Loucy (cell line): Measurements from ENCODE around the gene PALM3.
A peak's percentile ranks its signal among the peaks of the same experiment; 100 is the strongest.

Source experiments
- H2AFZ ChIP-seq: fragments of 200-600 bp; sonication (generic); 2 replicates; pipeline ENCODE4 v1.6.0; 2016; ENCODE audit warnings: antibody characterized with exemption, mild to moderate bottlenecking, low read length, moderate library complexity
- H3F3A ChIP-seq: fragments of 200-600 bp; 2 replicates; pipeline ENCODE4 v1.6.0; 2016; ENCODE audit warnings: antibody characterized with exemption, low read depth, mild to moderate bottlenecking
- H3K27me3 ChIP-seq: fragments of 200-600 bp; sonication (generic); 2 replicates; pipeline ENCODE4 v1.6.1; 2014; ENCODE audit warnings: low read length, mild to moderate bottlenecking; ENCODE audit not compliant: insufficient read depth, poor library complexity, severe bottlenecking
- H3K36me3 ChIP-seq: fragments of 200-600 bp; sonication (generic); 2 replicates; pipeline ENCODE4 v1.6.1; 2016; ENCODE audit warnings: low read length; ENCODE audit not compliant: insufficient read depth
- H3K4me1 ChIP-seq: fragments of 200-600 bp; sonication (generic); 2 replicates; pipeline ENCODE4 v1.5.1; 2014; ENCODE audit warnings: low read length, mild to moderate bottlenecking; ENCODE audit not compliant: insufficient read depth, poor library complexity, severe bottlenecking
- H3K4me2 ChIP-seq: fragments of 200-600 bp; sonication (generic); 2 replicates; pipeline ENCODE4 v1.6.0; 2014; ENCODE audit warnings: antibody characterized with exemption, low read length, low read depth, mild to moderate bottlenecking; ENCODE audit not compliant: poor library complexity, severe bottlenecking
- H3K4me3 ChIP-seq: fragments of 200-600 bp; sonication (generic); 2 replicates; pipeline ENCODE4 v1.5.1; 2014; ENCODE audit warnings: low read length, mild to moderate bottlenecking, mixed read lengths; ENCODE audit not compliant: poor library complexity, severe bottlenecking
- H3K79me2 ChIP-seq: fragments of 200-600 bp; sonication (generic); 2 replicates; pipeline ENCODE4 v1.6.1; 2014; ENCODE audit warnings: low read length; ENCODE audit not compliant: insufficient read depth
- H3K9ac ChIP-seq: fragments of 200-600 bp; sonication (generic); 2 replicates; pipeline ENCODE4 v1.6.0; 2014; ENCODE audit warnings: mild to moderate bottlenecking, low read depth, low read length, moderate library complexity; ENCODE audit not compliant: poor library complexity, severe bottlenecking
- H3K9me2 ChIP-seq: fragments of 200-600 bp; sonication (generic); replicated peaks from 2 replicates; pipeline ENCODE4 v1.6.1; 2016; ENCODE audit warnings: low read depth, low read length, mixed read lengths
- H3K9me3 ChIP-seq: fragments of 200-600 bp; sonication (generic); 2 replicates; pipeline ENCODE4 v1.6.1; 2014; ENCODE audit warnings: mild to moderate bottlenecking, antibody characterized with exemption, low read length, low read depth; ENCODE audit not compliant: insufficient read depth
- H4K20me1 ChIP-seq: fragments of 200-600 bp; sonication (generic); 2 replicates; pipeline ENCODE4 v1.6.0; 2014; ENCODE audit warnings: antibody characterized with exemption, low read length, mild to moderate bottlenecking; ENCODE audit not compliant: insufficient read depth, poor library complexity, severe bottlenecking
- CTCF ChIP-seq: fragments of 200-600 bp; sonication (generic); conservative IDR thresholded peaks from 2 replicates; pipeline ENCODE4 v1.5.1; 2014; ENCODE audit warnings: mild to moderate bottlenecking, antibody characterized with exemption, low read length
- EZH2phosphoT487 ChIP-seq: fragments of 200-600 bp; IDR thresholded peaks from 2 replicates; pipeline ENCODE4 v1.6.1; 2018; ENCODE audit warnings: antibody characterized with exemption, mild to moderate bottlenecking, moderate library complexity, borderline replicate concordance

The PALM3 gene

GRCh38 chr19:14033946-14034345 is 27.9 kb downstream of the PALM3 start:
- Histone ChIP-seq H3K9ac (no peak overlapping the region), H3K9me3 (no peaks in the 10 kb centered on the region), H3K4me2 (no peak overlapping the region), H4K20me1 (no peaks in the 10 kb centered on the region), H3K4me1 (peaks cover 5% of the 10 kb centered on the region), H3F3A (peaks cover 7% of the 10 kb centered on the region; the same call in 1 of the 2 replicates), H3K27me3 (no peaks in the 10 kb centered on the region), H3K36me3 (no peaks in the 10 kb centered on the region), H2AFZ (no peak overlapping the region), H3K4me3 (no peak overlapping the region), H3K79me2 (peaks cover 10% of the 10 kb centered on the region; the same call in 1 of the 2 replicates), H3K9me2 (no peaks in the 10 kb centered on the region)
- TF ChIP-seq EZH2phosphoT487 = no peak
- TF ChIP-seq CTCF = no peak

- Histone ChIP-seq H4K20me1 (no peaks in the 10 kb centered on the region), H3K36me3 (no peaks in the 10 kb centered on the region), H3K9me2 (no peaks in the 10 kb centered on the region), H3K4me3 (peak within 1 kb of the TSS; percentile 76), H3K9ac (peak within 1 kb of the TSS; percentile 78), H3K4me2 (peak within 1 kb of the TSS; percentile 74), H3K9me3 (no peaks in the 10 kb centered on the region), H3K79me2 (peaks cover 10% of the 10 kb centered on the region; the same call in 1 of the 2 replicates), H3F3A (peaks cover 7% of the 10 kb centered on the region; the same call in 1 of the 2 replicates), H3K4me1 (peaks cover 5% of the 10 kb centered on the region), H2AFZ (peak within 1 kb of the TSS; percentile 93), H3K27me3 (no peaks in the 10 kb centered on the region)
- TF ChIP-seq EZH2phosphoT487 (no peak), CTCF (peak; percentile 78)
Measured at GRCh38 chr19:14031719-14032480, 30.0 kb downstream of the PALM3 start, which contains the start of gene IL27RA. Gene IL27RA (plus strand): TSS chr19:14031762. CDS start chr19:14031873, 111 bp downstream.

GRCh38 chr19:14030997-14031718 is 30.7 kb downstream of the PALM3 start:
- Histone ChIP-seq H3K27me3 (no peaks in the 10 kb centered on the region), H3K4me3 (peak overlapping the region; percentile 76), H4K20me1 (no peaks in the 10 kb centered on the region), H3K4me2 (peak overlapping the region; percentile 74), H3F3A (peaks cover 7% of the 10 kb centered on the region; the same call in 1 of the 2 replicates), H2AFZ (peak overlapping the region; percentile 93), H3K79me2 (peaks cover 10% of the 10 kb centered on the region; the same call in 1 of the 2 replicates), H3K9ac (peak overlapping the region; percentile 78), H3K9me2 (no peaks in the 10 kb centered on the region), H3K36me3 (no peaks in the 10 kb centered on the region), H3K9me3 (no peaks in the 10 kb centered on the region), H3K4me1 (peaks cover 5% of the 10 kb centered on the region)
- no peak for TF ChIP-seq EZH2phosphoT487
- no peak for TF ChIP-seq CTCF
